Transverse colon (tissue), 4 donors: ENCODE measurements around the gene OR2AJ1.

Source experiments
- EP300 ChIP-seq: sonication (generic); formaldehyde crosslinking; IDR thresholded peaks from one replicate; pipeline ENCODE4 v1.6.1; 2017; ENCODE audit warnings: antibody characterized with exemption, low read depth
- POLR2A ChIP-seq: fragments of 450-650 bp; IDR thresholded peaks from one replicate; pipeline ENCODE4 v1.6.1; 2016; ENCODE audit warnings: antibody characterized with exemption, mild to moderate bottlenecking, moderate library complexity
- POLR2AphosphoS5 ChIP-seq, 3 donors: sonication (generic); formaldehyde crosslinking; IDR thresholded peaks; one replicate each; pipeline ENCODE4 v1.6.1; 2016; ENCODE audit warnings: antibody characterized with exemption in 3 of 3
- TF ChIP-seq, protein P1 (sequence below), 5 experiments: fragments of 200-600 bp in 3 of 5; fragments of 450-650 bp in 2 of 5; sonication (generic) in 3 of 5; IDR thresholded peaks; 1 replicate in 2 of 5; 2 replicates in 3 of 5; pipeline ENCODE4 v1.5.1; 2016 to 2017; ENCODE audit warnings: antibody characterized with exemption in 5 of 5, inconsistent platforms in 3 of 5, mild to moderate bottlenecking in 2 of 5, moderate library complexity in 1 of 5

GRCh38 chr1:247936415-247936814 lies 11.7 kb downstream of the OR2AJ1 start:
- TF ChIP-seq, protein P1, sequence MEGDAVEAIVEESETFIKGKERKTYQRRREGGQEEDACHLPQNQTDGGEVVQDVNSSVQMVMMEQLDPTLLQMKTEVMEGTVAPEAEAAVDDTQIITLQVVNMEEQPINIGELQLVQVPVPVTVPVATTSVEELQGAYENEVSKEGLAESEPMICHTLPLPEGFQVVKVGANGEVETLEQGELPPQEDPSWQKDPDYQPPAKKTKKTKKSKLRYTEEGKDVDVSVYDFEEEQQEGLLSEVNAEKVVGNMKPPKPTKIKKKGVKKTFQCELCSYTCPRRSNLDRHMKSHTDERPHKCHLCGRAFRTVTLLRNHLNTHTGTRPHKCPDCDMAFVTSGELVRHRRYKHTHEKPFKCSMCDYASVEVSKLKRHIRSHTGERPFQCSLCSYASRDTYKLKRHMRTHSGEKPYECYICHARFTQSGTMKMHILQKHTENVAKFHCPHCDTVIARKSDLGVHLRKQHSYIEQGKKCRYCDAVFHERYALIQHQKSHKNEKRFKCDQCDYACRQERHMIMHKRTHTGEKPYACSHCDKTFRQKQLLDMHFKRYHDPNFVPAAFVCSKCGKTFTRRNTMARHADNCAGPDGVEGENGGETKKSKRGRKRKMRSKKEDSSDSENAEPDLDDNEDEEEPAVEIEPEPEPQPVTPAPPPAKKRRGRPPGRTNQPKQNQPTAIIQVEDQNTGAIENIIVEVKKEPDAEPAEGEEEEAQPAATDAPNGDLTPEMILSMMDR (IDR thresholded peaks at IDR 0.05) = no peak
- TF ChIP-seq POLR2A (no peak), EP300 (no peak), POLR2AphosphoS5 (IDR thresholded peaks at IDR 0.05) (no peak)
